ENCODE measurements around the gene PLA2G2A. TPM values are rescaled to one million over a fixed set of nuclear protein-coding genes. Genes with fewer than 3 reads are reported as not detected.
"Not testable (repeated sequence)": the region's sequence is repeated elsewhere in the genome, so short reads cannot be mapped to it uniquely, and the experiment has no call there.

PLA2G2A gene
- total and polyA plus RNA-seq, 12 donors: 2.8 to 593 (median 40.9) TPM

DNA sequence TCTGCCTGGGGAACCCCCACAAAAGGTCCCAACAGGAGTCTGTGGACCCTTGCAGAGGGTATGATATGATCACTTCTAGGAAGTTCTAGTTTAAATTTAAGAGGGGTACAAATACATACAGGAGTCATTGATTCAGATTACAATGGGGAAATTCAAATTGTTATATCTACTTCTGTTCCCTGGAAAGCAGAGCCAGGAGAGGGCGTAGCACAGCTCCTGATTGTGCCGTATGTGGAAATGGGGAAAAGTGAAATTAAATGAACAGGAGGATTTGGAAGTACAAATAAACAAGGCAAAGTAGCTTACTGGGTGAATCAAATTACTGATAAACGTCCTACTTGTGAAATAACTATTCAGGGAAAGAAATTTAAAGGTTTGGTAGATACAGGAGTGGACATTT lies 19.4 kb upstream of the PLA2G2A start:
- not testable (repeated sequence) for ATAC-seq, H3K9me3 ChIP-seq, DNase-seq, H3K4me1 ChIP-seq, H3K36me3 ChIP-seq
- WGBS, 2 donors: 49 to 50% methylated on average over 3 of the region's 3 CpGs
- Histone ChIP-seq H3K27me3 (peaks cover 0 to 37% (median 18%) of the 10 kb centered on the region in 7 donors), H3K4me3 (peak overlapping the region in 1 of 10 donors; percentile 12), H3K27ac (peak overlapping the region in 8 of 10 donors; percentile 28 to 62 (median 40))
- TF ChIP-seq, protein P1, sequence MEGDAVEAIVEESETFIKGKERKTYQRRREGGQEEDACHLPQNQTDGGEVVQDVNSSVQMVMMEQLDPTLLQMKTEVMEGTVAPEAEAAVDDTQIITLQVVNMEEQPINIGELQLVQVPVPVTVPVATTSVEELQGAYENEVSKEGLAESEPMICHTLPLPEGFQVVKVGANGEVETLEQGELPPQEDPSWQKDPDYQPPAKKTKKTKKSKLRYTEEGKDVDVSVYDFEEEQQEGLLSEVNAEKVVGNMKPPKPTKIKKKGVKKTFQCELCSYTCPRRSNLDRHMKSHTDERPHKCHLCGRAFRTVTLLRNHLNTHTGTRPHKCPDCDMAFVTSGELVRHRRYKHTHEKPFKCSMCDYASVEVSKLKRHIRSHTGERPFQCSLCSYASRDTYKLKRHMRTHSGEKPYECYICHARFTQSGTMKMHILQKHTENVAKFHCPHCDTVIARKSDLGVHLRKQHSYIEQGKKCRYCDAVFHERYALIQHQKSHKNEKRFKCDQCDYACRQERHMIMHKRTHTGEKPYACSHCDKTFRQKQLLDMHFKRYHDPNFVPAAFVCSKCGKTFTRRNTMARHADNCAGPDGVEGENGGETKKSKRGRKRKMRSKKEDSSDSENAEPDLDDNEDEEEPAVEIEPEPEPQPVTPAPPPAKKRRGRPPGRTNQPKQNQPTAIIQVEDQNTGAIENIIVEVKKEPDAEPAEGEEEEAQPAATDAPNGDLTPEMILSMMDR (IDR thresholded peaks at IDR 0.05): peak in 8 of 9 donors; percentile 14 to 56 (median 34)
- intact Hi-C loops (cut with DNase I): loop anchor here in 1 of 10 donors (10.0 kb wide), 1 partner anchor 96 kb away; no protein-coding TSS in a partner anchor

DNA sequence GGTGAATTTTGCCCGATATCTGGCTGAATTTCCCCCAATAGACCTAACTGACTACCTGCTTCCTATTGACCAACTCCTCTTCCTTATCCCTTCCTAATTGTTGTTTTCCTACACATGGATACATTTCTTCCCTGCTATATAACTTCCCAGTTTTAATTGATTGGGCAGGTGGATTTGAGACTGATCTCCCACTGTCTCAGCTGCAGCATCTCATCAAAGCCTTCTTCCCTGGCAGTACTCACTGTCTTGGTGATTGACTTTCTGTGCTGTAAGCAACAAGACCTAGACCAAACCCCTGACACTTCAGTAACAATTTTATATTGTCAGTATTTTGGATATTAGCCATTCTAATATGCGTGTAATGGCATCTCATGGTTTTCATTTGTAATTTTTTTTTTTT lies 11.3 kb upstream of the PLA2G2A start:
- no peak overlapping the region for H3K4me3 ChIP-seq
- ATAC-seq: no peak
- H3K36me3 ChIP-seq: no peaks in the 10 kb centered on the region
- intact Hi-C loops (cut with DNase I): loop anchor here in 1 of 10 donors (10.0 kb wide), 1 partner anchor 104 kb away; no protein-coding TSS in a partner anchor
- WGBS, 2 donors: 50 to 71% methylated on average over 2 of the region's 2 CpGs
- no peaks in the 10 kb centered on the region for H3K9me3 ChIP-seq
- H3K27me3 ChIP-seq: peaks cover 0 to 41% (median 20%) of the 10 kb centered on the region in 7 donors
- no peak for DNase-seq
- TF ChIP-seq, protein P1 (IDR thresholded peaks at IDR 0.05): no peak
- H3K4me1 ChIP-seq: no peaks in the 10 kb centered on the region
- no peak overlapping the region for H3K27ac ChIP-seq

DNA sequence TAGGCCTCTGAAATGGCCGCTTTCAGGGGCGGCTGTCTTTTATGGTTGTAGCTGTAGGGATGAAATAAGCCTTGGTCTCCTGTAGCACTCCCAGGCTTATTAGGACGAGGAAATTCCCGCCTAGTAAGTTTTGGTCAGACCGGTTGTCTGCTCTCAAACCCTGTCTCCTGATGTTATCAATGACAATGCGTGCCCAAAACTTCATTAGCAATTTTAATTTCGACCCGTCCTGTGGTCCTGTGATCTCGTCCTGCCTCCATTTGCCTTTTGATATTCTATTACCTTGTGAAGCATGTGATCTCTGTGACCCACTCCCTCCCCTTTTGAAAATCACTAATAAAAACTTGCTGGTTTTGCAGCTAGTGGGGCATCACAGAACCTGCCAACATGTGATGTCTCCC lies 10.8 kb upstream of the PLA2G2A start:
- not testable (repeated sequence) for DNase-seq, H3K9me3 ChIP-seq, H3K4me1 ChIP-seq, H3K36me3 ChIP-seq, ATAC-seq, H3K4me3 ChIP-seq, H3K27ac ChIP-seq
- H3K27me3 ChIP-seq: peaks cover 0 to 36% (median 15%) of the 10 kb centered on the region in 7 donors
- intact Hi-C loops (cut with DNase I): loop anchor here in 1 of 10 donors (10.0 kb wide), 1 partner anchor 105 kb away; no protein-coding TSS in a partner anchor
- WGBS, 2 donors: 51 to 52% methylated on average over 9 of the region's 9 CpGs

DNA sequence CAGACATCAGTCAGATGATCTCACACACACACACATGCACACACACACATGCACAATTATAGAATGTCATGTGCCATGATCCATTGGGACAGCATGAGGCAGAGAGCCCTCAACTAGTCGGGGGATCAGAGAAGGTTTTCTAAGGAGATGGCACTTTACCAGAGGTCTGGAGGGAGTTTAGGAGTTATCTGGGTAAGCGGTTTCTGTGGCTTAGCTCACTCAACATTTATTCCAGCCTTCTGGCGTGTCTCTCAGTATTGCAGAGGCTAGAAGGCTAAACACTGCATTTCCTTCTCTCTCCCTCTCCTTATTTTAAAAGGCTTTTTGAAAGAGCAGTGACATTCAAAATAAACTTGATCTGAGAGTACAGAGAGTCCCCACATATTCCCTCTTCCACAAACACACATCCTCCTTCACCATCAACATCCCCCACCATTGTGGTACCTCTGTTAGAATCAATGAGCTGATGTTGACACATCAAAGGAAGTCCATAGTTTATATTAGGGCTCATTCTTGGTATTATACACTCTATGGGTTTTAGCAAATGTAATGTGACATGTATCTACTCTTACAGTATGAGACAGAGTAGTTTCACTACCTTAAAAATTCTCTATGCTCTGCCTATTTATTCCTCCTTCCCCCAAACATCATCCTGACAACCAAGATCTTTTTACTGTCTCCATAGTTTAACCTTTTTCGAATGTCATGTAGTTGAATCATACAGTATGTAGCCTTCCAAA lies 9.0 kb upstream of the PLA2G2A start:
- DNase-seq (no peak), ATAC-seq (no peak)
- peaks cover 0 to 24% (median 13%) of the 10 kb centered on the region in 7 donors for H3K27me3 ChIP-seq
- 58 to 65% methylated on average over 4 of the region's 4 CpGs for WGBS, 2 donors
- no peak overlapping the region for H3K4me3 ChIP-seq
- TF ChIP-seq, protein P1 (IDR thresholded peaks at IDR 0.05): no peak
- no peaks in the 10 kb centered on the region for H3K36me3 ChIP-seq
- intact Hi-C loops (cut with DNase I): no loop called here
- no peaks in the 10 kb centered on the region for H3K4me1 ChIP-seq
- H3K27ac ChIP-seq: peak overlapping the region in 1 of 10 donors; percentile 29
- no peaks in the 10 kb centered on the region for H3K9me3 ChIP-seq

DNA sequence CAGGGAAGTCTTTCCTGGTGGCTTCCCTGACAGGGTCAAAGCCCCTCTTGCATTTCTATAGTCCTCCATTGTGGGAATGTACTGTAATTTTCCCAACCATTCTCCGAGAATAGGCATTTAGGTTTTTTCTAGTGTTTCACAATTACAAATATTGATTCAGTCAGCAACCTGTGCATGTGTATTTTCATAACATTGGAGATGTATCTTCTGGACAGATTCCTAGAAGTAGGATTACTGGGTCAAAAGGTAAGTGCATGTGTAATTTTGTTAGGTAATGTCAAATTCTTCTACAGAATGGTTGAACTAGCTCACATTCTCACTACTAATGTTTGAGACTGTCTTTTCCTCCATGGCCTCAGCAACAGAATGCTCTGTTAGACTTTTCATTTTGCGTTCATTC lies 8.3 kb upstream of the PLA2G2A start:
- intact Hi-C loops (cut with DNase I): no loop called here
- TF ChIP-seq, protein P1 (IDR thresholded peaks at IDR 0.05): no peak
- 84 to 93% methylated on average over 2 of the region's 2 CpGs for WGBS, 2 donors
- Histone ChIP-seq H3K4me3 (no peak overlapping the region), H3K4me1 (no peaks in the 10 kb centered on the region), H3K27me3 (peaks cover 0 to 19% (median 13%) of the 10 kb centered on the region in 7 donors), H3K36me3 (no peaks in the 10 kb centered on the region), H3K27ac (no peak overlapping the region), H3K9me3 (no peaks in the 10 kb centered on the region)
- DNase-seq (no peak), ATAC-seq (no peak)

DNA sequence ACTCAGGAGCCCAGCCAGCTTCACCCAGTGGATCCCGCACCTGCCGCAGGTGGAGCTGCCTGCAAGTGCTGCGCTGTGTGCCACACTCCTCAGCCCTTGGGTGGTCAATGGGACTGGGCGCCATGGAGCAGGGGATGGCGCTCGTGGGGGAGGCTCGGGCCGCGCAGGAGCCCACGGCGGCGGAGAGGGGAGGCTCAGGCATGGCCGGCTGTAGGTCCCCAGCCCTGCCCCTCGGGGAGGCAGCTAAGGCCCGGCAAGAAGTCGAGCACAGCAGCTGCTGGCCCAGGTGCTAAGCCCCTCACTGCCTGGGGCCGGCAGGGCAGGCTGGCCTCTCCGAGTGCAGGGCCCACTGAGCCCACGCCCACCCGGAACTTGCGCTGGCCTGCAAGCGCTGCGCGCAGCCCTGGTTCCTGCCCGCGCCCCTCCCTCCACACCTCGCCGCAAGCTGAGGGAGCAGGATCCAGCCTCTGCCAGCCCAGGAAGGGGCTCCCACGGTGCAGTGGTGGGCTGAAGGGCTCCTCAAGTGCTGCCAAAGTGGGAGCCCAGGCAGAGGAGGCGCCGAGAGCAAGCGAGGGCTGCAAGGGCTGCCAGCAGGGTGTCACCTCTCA lies 5.1 kb upstream of the PLA2G2A start:
- H3K4me3 ChIP-seq; H3K9me3 ChIP-seq; intact Hi-C loops (cut with DNase I); H3K27ac ChIP-seq; H3K36me3 ChIP-seq; DNase-seq: not testable (repeated sequence)
- 92 to 97% methylated on average over 32 of the region's 32 CpGs for WGBS, 2 donors
- peak in 1 of 8 donors; percentile 22 for ATAC-seq
- H3K4me1 ChIP-seq: peaks cover 0 to 19% (median 0%) of the 10 kb centered on the region in 9 donors
- H3K27me3 ChIP-seq: peaks cover 0 to 19% (median 6%) of the 10 kb centered on the region in 7 donors

Measured in heart right ventricle (tissue), 16 donors.